NB4 (cell line): Measurements from ENCODE around the gene FGF11.

Source experiments
- DNase-seq: peaks from one replicate; pipeline ENCODE4 v3.0.0; 2010; ENCODE audit warnings: low read depth
- H3K4me3 ChIP-seq: one replicate; pipeline ENCODE4 v1.5.1; 2011; ENCODE audit warnings: mild to moderate bottlenecking, low read depth, low read length, moderate library complexity
- MYC ChIP-seq: IDR thresholded peaks from 2 replicates; pipeline ENCODE4 v1.6.1; 2011; ENCODE audit warnings: low read depth, low read length
- POLR2A ChIP-seq: IDR thresholded peaks from 2 replicates; pipeline ENCODE4 v1.6.1; 2011; ENCODE audit warnings: mild to moderate bottlenecking; ENCODE audit not compliant: insufficient read length; ENCODE audit errors: extremely low read depth
- TF ChIP-seq, protein P1 (sequence below): IDR thresholded peaks from 2 replicates; pipeline ENCODE4 v1.6.1; 2011; ENCODE audit warnings: low read depth, low read length
- TF ChIP-seq, protein P2 (sequence below): IDR thresholded peaks from one replicate; pipeline ENCODE4 v1.5.1; 2012; ENCODE audit warnings: low read depth, low read length

The FGF11 gene

DNA sequence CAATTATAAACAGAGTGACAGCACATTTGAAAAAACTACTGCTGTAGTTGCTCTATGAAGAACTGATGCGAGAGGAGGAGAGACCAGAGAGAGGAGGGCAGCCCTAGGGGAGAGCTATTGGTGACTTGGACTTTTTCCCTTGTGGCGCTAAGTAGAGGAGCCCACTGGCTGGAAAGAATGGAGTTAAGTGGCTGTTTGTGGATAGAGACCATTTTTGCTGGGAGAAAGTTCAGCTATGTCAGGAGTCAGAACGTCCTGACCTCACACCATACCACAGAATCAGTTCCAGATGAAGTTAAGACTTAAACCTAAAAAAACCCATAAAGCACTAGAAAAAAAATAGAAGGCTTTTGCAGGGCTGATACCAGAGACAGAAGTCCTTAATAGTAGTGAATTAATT, 46.9 kb downstream of the FGF11 start:
- H3K4me3 ChIP-seq: peak overlapping the region; percentile 78
- no peak for TF ChIP-seq POLR2A
- TF ChIP-seq, protein P1, sequence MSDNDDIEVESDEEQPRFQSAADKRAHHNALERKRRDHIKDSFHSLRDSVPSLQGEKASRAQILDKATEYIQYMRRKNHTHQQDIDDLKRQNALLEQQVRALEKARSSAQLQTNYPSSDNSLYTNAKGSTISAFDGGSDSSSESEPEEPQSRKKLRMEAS: no peak
- TF ChIP-seq, protein P2, sequence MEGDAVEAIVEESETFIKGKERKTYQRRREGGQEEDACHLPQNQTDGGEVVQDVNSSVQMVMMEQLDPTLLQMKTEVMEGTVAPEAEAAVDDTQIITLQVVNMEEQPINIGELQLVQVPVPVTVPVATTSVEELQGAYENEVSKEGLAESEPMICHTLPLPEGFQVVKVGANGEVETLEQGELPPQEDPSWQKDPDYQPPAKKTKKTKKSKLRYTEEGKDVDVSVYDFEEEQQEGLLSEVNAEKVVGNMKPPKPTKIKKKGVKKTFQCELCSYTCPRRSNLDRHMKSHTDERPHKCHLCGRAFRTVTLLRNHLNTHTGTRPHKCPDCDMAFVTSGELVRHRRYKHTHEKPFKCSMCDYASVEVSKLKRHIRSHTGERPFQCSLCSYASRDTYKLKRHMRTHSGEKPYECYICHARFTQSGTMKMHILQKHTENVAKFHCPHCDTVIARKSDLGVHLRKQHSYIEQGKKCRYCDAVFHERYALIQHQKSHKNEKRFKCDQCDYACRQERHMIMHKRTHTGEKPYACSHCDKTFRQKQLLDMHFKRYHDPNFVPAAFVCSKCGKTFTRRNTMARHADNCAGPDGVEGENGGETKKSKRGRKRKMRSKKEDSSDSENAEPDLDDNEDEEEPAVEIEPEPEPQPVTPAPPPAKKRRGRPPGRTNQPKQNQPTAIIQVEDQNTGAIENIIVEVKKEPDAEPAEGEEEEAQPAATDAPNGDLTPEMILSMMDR: no peak
- no peak for TF ChIP-seq MYC
- DNase-seq: no peak

DNA sequence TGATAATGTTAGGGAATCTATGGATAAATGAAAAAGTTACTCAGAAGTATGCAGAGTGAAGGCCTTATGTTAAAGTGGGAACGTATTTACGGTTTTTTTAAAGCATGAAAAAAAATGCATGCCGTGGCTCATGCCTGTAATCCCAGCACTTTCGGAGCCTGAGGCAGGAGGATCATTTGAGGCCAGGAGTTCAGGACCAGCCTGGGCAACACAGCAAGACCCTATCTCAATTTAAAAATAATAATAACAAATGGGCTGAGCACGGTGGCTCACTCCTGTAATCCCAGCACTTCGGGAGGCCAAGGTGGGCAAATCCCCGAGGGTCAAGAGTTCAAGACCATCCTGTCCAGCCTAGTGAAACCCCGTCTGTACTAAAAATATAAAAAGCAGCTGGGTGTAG, 50.8 kb downstream of the FGF11 start:
- DNase-seq: no peak
- no peak for TF ChIP-seq POLR2A
- TF ChIP-seq MYC: no peak
- TF ChIP-seq, protein P1: no peak
- TF ChIP-seq, protein P2: no peak
- peak overlapping the region; percentile 38 for H3K4me3 ChIP-seq

DNA sequence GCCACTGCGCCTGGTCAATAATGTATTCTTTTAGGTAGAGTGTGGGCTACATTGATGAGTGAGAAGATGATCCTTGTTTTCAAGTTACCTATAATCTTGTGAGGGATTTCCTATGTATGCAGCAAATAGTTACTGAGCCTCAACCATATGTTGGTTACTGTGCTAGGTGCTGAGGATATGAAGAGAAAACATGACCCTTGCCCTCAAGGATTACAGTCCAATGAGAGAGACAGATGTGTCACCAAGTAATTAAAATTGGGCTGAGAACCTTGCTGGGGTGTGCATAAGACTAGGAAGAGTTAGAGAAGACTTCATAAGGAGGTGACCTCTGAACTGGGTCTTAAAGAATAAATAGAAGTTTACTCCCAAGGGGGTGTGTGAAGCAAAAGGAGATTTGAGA, 52.3 kb downstream of the FGF11 start:
- H3K4me3 ChIP-seq: no peak overlapping the region
- DNase-seq: no peak
- TF ChIP-seq, protein P1: no peak
- TF ChIP-seq POLR2A: no peak
- TF ChIP-seq MYC: no peak
- TF ChIP-seq, protein P2: no peak

DNA sequence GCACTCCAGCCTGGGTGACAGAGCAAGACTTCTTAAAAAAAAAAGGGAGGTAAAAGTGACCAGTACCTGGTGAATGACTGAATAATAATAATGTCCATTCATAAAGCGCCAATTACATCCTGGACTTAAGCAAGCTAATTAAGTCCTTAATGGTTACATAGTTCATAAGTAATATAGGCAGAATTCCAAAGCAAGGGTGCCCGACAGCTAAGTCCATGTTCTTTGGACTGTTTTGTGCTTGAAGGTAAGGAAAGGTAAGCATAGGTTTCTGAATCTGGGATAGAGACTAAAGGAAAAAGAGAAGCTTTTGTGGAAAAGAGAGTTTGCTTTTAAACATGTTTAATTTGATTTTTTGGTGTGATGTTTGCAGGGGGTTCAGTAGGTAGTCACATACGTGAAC, 54.6 kb downstream of the FGF11 start:
- no peak overlapping the region for H3K4me3 ChIP-seq
- DNase-seq: no peak
- TF ChIP-seq MYC (no peak), POLR2A (no peak)
- TF ChIP-seq, protein P1: no peak
- TF ChIP-seq, protein P2: no peak
